ENCODE results near the gene TAL2.
"Not testable (repeated sequence)": the region's sequence is repeated elsewhere in the genome, so short reads cannot be mapped to it uniquely, and the experiment has no call there.

Gene TAL2

DNA sequence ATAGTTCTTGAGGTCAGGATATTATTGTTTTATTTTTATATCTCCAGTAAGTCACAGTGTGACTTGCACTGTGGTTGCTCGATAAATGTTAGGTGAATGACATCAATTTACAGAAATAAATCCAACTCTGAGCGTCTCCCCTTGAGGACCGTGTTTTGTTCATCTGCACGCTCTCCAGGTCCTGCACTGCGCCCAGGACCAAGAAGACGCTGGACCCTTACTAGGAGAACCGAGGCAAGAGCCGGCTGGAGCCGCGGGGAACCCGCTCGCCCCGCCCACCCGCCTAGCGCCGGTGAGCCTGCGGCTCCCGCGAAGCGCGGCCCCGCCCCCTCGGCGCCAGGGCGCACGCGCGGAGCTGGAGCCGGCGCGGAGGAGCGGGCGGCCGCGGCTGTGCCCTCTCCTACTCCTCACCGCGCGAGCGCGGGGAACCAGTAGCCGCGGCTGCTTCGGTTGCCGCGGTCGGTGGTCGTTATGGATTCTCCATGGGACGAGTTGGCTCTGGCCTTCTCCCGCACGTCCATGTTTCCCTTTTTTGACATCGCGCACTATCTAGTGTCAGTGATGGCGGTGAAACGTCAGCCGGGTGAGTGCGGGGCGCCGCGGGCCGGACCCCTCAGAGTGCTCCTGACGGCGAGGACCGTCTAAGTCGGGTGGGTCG lies 32.1 kb downstream of the TAL2 start, which contains the start of gene TMEM38B:
Gene TMEM38B (plus strand): TSS at position 352 of the 658 bp plus-strand sequence. CDS start 120 bp downstream, at position 472.
- Histone ChIP-seq H3K27ac (ENCODE audit: low read depth, low read length) (no peak within 1 kb of the TSS), H3K9ac (ENCODE audit: low read depth, low read length) (peak within 1 kb of the TSS; percentile 53; the same call in 1 of the 2 replicates)
- under 1% methylated on average over 65 of the region's 65 CpGs for WGBS

DNA sequence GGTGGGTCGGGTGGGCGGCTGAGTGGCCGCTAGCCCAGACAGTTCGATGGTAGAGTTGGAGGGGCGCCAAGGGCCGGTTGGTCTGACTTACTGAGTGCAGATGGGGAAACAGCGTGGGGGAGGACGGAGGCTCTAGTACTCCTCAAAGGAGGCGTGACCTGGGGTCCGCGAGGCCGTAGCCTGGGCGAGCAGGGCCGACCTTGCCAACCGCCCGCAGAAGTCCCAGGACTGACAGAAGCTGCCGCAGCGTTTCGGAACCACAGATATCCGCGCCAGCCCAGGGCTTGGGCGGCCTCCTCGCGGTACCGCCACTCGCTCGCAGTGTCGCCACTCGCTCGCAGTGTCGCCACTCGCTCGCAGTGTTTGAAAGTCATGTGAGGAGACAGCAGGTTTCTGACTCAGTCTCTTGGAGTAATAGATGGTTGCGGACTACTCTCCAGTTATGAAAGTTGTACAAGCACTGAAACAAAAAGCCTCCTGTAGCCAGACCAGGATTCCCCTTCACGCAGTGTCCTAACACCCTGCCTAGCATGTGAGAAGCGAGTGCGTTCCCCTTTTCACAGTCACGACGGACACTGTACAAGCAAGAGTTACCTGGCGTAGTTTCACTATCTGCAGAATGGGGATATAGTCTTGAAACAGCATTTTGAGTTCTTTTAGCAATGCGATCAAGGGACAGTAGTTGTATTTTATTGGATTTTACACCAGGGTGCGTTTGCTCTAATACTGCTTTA lies 32.8 kb downstream of the TAL2 start:
- Histone ChIP-seq H3K27ac (ENCODE audit: low read depth, low read length) (no peak overlapping the region), H3K27me3 (ENCODE audit: insufficient read depth, low read length) (peaks cover 53% of the 10 kb centered on the region), H3K9ac (ENCODE audit: low read depth, low read length) (no peak overlapping the region), H3K4me1 (ENCODE audit: insufficient read depth, low read length) (peaks cover 12% of the 10 kb centered on the region), H3K9me3 (ENCODE audit: insufficient read depth, low read depth, low read length) (no peaks in the 10 kb centered on the region), H3K36me3 (ENCODE audit: insufficient read depth, low read length) (no peaks in the 10 kb centered on the region), H3K4me3 (ENCODE audit: low read length) (peak overlapping the region; percentile 98)
- 5% methylated on average over 42 of the region's 42 CpGs for WGBS

More for the DNA sequence above, 32.1 kb downstream of the TAL2 start, which contains the start of gene TMEM38B:
- Histone ChIP-seq H3K36me3 (ENCODE audit: insufficient read depth, low read length) (no peaks in the 10 kb centered on the region), H3K9me3 (ENCODE audit: insufficient read depth, low read depth, low read length) (no peaks in the 10 kb centered on the region), H3K27me3 (ENCODE audit: insufficient read depth, low read length) (peaks cover 53% of the 10 kb centered on the region), H3K4me3 (ENCODE audit: low read length) (peak within 1 kb of the TSS; percentile 98), H3K4me1 (ENCODE audit: insufficient read depth, low read length) (peaks cover 12% of the 10 kb centered on the region)

DNA sequence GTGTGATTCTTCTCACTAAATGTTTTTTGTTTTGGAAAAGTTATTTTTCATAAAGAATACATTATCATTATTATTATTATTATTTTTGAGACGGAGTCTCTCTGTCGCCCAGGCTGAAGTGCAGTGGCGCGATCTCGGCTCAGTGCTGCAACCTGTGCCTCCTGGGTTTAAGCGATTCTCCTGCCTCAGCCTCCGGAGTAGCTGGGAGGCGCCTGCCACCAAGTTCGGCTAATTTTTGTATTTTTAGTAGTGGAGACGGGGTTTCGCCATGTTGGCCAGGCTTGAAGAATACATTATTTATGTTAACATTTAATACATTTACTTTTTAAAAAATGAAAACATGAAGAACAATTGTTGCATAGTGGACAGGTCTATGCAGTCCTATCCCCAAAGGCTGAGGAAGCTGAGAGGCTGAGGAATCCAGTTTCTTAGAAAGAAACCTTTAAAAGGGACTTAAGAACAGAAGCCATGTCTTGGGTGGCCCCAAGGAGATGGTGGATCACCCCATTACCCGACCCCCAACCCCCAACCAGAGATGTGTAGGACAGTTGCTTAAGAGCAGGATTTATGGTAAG lies 34.0 kb downstream of the TAL2 start:
- peaks cover 12% of the 10 kb centered on the region for H3K4me1 ChIP-seq (ENCODE audit: insufficient read depth, low read length)

DNA sequence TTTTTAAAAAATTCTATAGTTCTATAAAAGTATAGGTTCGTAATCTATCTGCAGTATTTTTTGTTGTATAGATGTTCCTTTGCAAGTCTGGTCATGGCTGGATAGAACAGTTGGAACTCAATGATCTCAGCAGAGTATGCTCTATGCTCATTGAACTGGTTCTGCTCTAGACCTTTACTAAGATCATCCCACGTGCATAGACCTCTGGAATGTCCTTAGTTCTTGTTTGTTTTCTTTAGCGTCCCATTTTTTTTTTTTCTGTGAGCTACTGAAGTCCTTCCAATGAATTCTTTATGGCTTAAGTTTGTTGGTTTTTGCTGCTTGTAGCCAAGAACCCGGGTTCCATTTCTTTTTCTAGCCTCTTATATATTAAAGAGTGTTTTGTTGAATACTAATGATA lies 35.6 kb downstream of the TAL2 start:
- no peak overlapping the region for H3K4me3 ChIP-seq (ENCODE audit: low read length)
- peaks cover 37% of the 10 kb centered on the region for H3K27me3 ChIP-seq (ENCODE audit: insufficient read depth, low read length)
- no peak overlapping the region for H3K27ac ChIP-seq (ENCODE audit: low read depth, low read length)
- WGBS: 74% methylated on average over 3 of the region's 4 CpGs
- no peaks in the 10 kb centered on the region for H3K36me3 ChIP-seq (ENCODE audit: insufficient read depth, low read length)
- H3K4me1 ChIP-seq (ENCODE audit: insufficient read depth, low read length): peaks cover 11% of the 10 kb centered on the region
- H3K9ac ChIP-seq (ENCODE audit: low read depth, low read length): no peak overlapping the region
- H3K9me3 ChIP-seq (ENCODE audit: insufficient read depth, low read depth, low read length): no peaks in the 10 kb centered on the region

More for the DNA sequence above, 34.0 kb downstream of the TAL2 start:
- Histone ChIP-seq H3K36me3 (ENCODE audit: insufficient read depth, low read length) (no peaks in the 10 kb centered on the region), H3K4me3 (ENCODE audit: low read length) (no peak overlapping the region), H3K9me3 (ENCODE audit: insufficient read depth, low read depth, low read length) (no peaks in the 10 kb centered on the region), H3K27ac (ENCODE audit: low read depth, low read length) (no peak overlapping the region), H3K27me3 (ENCODE audit: insufficient read depth, low read length) (peaks cover 51% of the 10 kb centered on the region), H3K9ac (ENCODE audit: low read depth, low read length) (no peak overlapping the region)
- 95% methylated on average over 10 of the region's 12 CpGs for WGBS

DNA sequence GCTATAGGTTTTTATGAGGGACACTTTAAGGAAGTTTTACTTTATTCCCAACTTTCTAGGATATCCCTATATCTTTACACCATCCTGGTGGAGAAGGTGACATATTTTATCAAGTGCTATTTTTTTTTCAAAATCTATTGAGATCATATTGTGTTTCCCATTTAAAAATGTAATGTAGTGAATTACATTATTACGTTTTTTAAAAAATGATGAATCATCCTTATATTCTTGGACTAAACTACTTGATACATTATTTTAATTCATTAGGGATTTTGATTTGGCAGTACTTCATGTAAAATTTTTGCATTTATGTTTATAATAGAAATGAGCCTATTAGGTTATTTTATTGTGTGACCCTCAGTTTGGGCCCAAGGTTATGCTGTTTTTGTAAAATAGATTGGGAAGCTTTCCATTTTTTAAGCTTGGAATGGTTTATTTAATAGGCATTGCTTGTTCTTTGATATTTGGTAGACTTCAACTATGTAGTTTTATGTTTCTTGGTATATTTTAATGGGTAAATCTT lies 36.2 kb downstream of the TAL2 start:
- H3K27ac ChIP-seq (ENCODE audit: low read depth, low read length): no peak overlapping the region
- no CpG with 5 or more reads among the region's 1 CpG for WGBS
- peaks cover 8% of the 10 kb centered on the region for H3K4me1 ChIP-seq (ENCODE audit: insufficient read depth, low read length)
- no peak overlapping the region for H3K9ac ChIP-seq (ENCODE audit: low read depth, low read length)
- no peaks in the 10 kb centered on the region for H3K9me3 ChIP-seq (ENCODE audit: insufficient read depth, low read depth, low read length)
- no peaks in the 10 kb centered on the region for H3K36me3 ChIP-seq (ENCODE audit: insufficient read depth, low read length)
- H3K27me3 ChIP-seq (ENCODE audit: insufficient read depth, low read length): peaks cover 32% of the 10 kb centered on the region
- H3K4me3 ChIP-seq (ENCODE audit: low read length): no peak overlapping the region

DNA sequence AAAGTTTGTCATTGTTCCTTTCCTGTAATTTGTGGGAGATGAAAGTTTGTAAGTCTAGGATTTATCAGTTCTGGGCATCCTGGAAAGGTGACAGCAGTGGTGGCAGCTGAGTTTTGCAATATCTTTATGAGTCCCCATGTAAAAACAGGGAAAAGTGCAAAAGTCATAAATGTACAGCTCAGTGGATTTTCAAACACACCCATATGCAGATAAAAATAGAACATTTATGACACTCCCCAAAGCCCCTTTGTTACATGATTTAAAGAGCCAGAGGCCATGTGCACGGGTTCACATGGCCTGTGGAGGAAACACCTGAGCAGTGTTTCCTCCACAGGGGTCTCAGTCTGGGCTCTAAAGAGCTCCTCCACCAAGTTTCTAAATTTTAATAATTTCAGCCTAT lies 38.4 kb downstream of the TAL2 start:
- WGBS: 83% methylated on average over 1 of the region's 1 CpG
- Histone ChIP-seq H3K4me3 (ENCODE audit: low read length) (no peak overlapping the region), H3K9ac (ENCODE audit: low read depth, low read length) (no peak overlapping the region), H3K9me3 (ENCODE audit: insufficient read depth, low read depth, low read length) (no peaks in the 10 kb centered on the region), H3K36me3 (ENCODE audit: insufficient read depth, low read length) (no peaks in the 10 kb centered on the region), H3K27ac (ENCODE audit: low read depth, low read length) (no peak overlapping the region), H3K27me3 (ENCODE audit: insufficient read depth, low read length) (peaks cover 11% of the 10 kb centered on the region), H3K4me1 (ENCODE audit: insufficient read depth, low read length) (no peaks in the 10 kb centered on the region)

DNA sequence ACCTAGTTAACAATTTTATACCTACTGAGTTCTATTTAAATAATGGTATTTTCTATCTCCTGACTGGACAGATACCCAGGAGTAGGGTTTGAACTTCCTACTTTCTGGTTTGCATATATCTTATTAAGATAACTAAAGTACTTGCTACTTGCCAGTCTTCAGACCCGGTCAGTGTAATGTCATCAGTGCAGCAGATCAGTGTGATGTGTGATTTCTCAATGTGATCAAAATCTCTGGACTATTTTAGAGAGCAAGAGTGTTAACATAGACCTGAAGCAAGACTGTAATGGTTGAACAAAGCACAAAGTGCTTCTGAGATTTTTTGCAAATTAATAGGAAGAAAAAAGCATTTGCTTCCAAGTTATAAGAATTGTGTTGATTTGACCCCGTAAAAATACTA lies 38.9 kb downstream of the TAL2 start:
- Histone ChIP-seq H3K27ac (ENCODE audit: low read depth, low read length) (no peak overlapping the region), H3K9ac (ENCODE audit: low read depth, low read length) (no peak overlapping the region), H3K36me3 (ENCODE audit: insufficient read depth, low read length) (no peaks in the 10 kb centered on the region), H3K4me1 (ENCODE audit: insufficient read depth, low read length) (no peaks in the 10 kb centered on the region), H3K4me3 (ENCODE audit: low read length) (no peak overlapping the region), H3K27me3 (ENCODE audit: insufficient read depth, low read length) (peaks cover 6% of the 10 kb centered on the region), H3K9me3 (ENCODE audit: insufficient read depth, low read depth, low read length) (no peaks in the 10 kb centered on the region)
- 90% methylated on average over 2 of the region's 2 CpGs for WGBS

DNA sequence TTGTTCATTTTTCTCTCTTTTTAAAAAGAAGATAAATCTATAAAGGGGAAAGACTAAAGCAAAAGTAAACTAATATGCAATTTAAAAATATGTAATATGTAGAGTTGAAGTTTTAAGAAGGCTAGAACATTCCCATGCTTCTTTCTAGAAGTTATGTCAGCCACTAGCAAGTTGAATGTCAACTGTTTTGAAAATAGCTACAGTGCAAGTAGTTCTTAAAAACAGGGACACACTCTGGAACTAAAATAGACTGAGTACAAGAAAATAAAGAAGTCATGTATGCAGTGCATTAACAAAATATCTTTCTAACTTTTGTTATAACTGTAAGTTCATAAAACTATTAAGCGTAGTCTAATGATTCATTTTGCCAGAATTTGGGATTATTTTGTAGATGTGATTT lies 40.0 kb downstream of the TAL2 start:
- H3K27me3 ChIP-seq (ENCODE audit: insufficient read depth, low read length): no peaks in the 10 kb centered on the region
- H3K36me3 ChIP-seq (ENCODE audit: insufficient read depth, low read length): no peaks in the 10 kb centered on the region
- H3K4me1 ChIP-seq (ENCODE audit: insufficient read depth, low read length): no peaks in the 10 kb centered on the region
- H3K27ac ChIP-seq (ENCODE audit: low read depth, low read length): no peak overlapping the region
- H3K4me3 ChIP-seq (ENCODE audit: low read length): no peak overlapping the region
- 100% methylated on average over 1 of the region's 1 CpG for WGBS
- H3K9me3 ChIP-seq (ENCODE audit: insufficient read depth, low read depth, low read length): no peaks in the 10 kb centered on the region
- no peak overlapping the region for H3K9ac ChIP-seq (ENCODE audit: low read depth, low read length)

DNA sequence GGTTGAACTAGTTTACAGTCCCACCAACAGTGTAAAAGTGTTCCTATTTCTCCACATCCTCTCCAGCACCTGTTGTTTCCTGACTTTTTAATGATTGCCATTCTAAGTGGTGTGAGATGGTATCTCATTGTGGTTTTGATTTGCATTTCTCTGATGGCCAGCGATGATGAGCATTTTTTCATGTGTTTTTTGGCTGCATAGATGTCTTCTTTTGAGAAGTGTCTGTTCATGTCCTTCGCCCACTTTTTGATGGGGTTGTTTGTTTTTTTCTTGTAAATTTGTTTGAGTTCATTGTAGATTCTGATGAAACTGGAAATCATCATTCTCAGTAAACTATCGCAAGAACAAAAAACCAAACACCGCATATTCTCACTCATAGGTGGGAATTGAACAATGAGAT lies 41.4 kb downstream of the TAL2 start:
- not testable (repeated sequence) for H3K27ac ChIP-seq (ENCODE audit: low read depth, low read length); H3K36me3 ChIP-seq (ENCODE audit: insufficient read depth, low read length); H3K27me3 ChIP-seq (ENCODE audit: insufficient read depth, low read length); H3K4me3 ChIP-seq (ENCODE audit: low read length); H3K9me3 ChIP-seq (ENCODE audit: insufficient read depth, low read depth, low read length); H3K9ac ChIP-seq (ENCODE audit: low read depth, low read length); H3K4me1 ChIP-seq (ENCODE audit: insufficient read depth, low read length)
- 100% methylated on average over 1 of the region's 4 CpGs for WGBS

DNA sequence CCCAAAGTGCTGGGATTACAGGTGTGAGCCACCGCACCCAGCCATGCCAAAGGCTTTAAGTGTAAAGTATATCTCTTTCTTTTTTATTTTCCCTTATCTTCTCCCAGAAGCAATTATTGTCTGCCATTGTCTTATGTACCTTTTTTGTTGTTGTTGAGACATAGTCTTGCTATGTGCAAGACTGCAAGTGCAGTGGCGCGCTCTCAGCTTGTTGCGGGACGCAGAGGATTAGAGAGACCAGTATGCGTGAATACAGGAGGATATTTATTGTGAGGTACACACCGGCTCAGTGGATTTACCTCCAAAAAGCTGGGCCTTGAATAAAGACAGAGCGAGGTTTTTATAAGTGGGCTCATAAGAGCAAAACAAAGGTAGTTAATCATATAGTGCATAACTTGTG lies 43.9 kb downstream of the TAL2 start:
- no peaks in the 10 kb centered on the region for H3K4me1 ChIP-seq (ENCODE audit: insufficient read depth, low read length)
- no peak overlapping the region for H3K27ac ChIP-seq (ENCODE audit: low read depth, low read length)
- H3K9ac ChIP-seq (ENCODE audit: low read depth, low read length): no peak overlapping the region
- H3K36me3 ChIP-seq (ENCODE audit: insufficient read depth, low read length): no peaks in the 10 kb centered on the region
- no peaks in the 10 kb centered on the region for H3K9me3 ChIP-seq (ENCODE audit: insufficient read depth, low read depth, low read length)
- no peak overlapping the region for H3K4me3 ChIP-seq (ENCODE audit: low read length)
- WGBS: 97% methylated on average over 7 of the region's 8 CpGs
- H3K27me3 ChIP-seq (ENCODE audit: insufficient read depth, low read length): no peaks in the 10 kb centered on the region

DNA sequence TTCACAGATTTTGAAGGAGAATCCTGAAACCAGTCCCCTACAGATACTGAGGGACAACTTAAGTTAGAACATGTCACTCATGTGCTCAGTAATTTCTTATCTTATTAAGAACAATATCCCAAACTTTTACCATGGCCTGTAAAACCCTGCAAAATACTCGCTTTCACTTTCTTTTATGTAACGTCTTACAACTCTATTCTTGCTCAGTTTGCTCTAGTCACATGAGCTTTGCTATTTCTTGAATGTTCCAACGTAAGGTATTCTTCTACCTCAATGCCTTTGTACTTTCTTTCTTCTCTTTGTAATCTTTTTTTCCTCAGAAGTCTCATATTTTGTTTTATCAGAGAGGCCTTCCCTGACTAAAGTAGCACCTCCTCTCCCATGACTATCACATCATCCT lies 46.1 kb downstream of the TAL2 start:
- H3K4me3 ChIP-seq (ENCODE audit: low read length): no peak overlapping the region
- no peak overlapping the region for H3K9ac ChIP-seq (ENCODE audit: low read depth, low read length)
- no peak overlapping the region for H3K27ac ChIP-seq (ENCODE audit: low read depth, low read length)
- no peaks in the 10 kb centered on the region for H3K27me3 ChIP-seq (ENCODE audit: insufficient read depth, low read length)
- WGBS: 92% methylated on average over 3 of the region's 3 CpGs
- no peaks in the 10 kb centered on the region for H3K9me3 ChIP-seq (ENCODE audit: insufficient read depth, low read depth, low read length)
- H3K4me1 ChIP-seq (ENCODE audit: insufficient read depth, low read length): no peaks in the 10 kb centered on the region
- no peaks in the 10 kb centered on the region for H3K36me3 ChIP-seq (ENCODE audit: insufficient read depth, low read length)
